Ishikawa (cell line): Measurements from ENCODE around the gene MOCS1.

Experiments
- CEBPB ChIP-seq: IDR thresholded peaks from 2 replicates; pipeline ENCODE4 v1.6.1; 2012
- CREB1 ChIP-seq: IDR thresholded peaks from 2 replicates; pipeline ENCODE4 v1.6.1; 2012; ENCODE audit warnings: low read depth
- EGR1 ChIP-seq: IDR thresholded peaks from 2 replicates; pipeline ENCODE4 v1.6.1; 2012
- EP300 ChIP-seq: IDR thresholded peaks from 2 replicates; pipeline ENCODE4 v1.6.1; 2012; ENCODE audit warnings: borderline replicate concordance
- FOXM1 ChIP-seq: IDR thresholded peaks from 2 replicates; pipeline ENCODE4 v1.6.1; 2012; ENCODE audit warnings: low read depth, borderline replicate concordance
- NFIC ChIP-seq: IDR thresholded peaks from 2 replicates; pipeline ENCODE4 v1.6.1; 2012
- RAD21 ChIP-seq: IDR thresholded peaks from 2 replicates; pipeline ENCODE4 v1.6.1; 2012; ENCODE audit warnings: low read depth
- REST ChIP-seq: IDR thresholded peaks from 2 replicates; pipeline ENCODE4 v1.6.1; 2012; ENCODE audit warnings: low read depth, mild to moderate bottlenecking
- TAF1 ChIP-seq: IDR thresholded peaks from 2 replicates; pipeline ENCODE4 v1.6.1; 2012; ENCODE audit warnings: low read depth, mild to moderate bottlenecking
- TCF12 ChIP-seq: IDR thresholded peaks from 2 replicates; pipeline ENCODE4 v1.6.1; 2012; ENCODE audit warnings: low read depth
- USF1 ChIP-seq: IDR thresholded peaks from 2 replicates; pipeline ENCODE4 v1.6.1; 2012
- YY1 ChIP-seq: IDR thresholded peaks from 2 replicates; pipeline ENCODE4 v1.6.1; 2012; ENCODE audit warnings: low read depth
- ZBTB7A ChIP-seq: IDR thresholded peaks from 2 replicates; pipeline ENCODE4 v1.6.1; 2012; ENCODE audit warnings: low read depth
- TF ChIP-seq, protein P1 (sequence below): IDR thresholded peaks from 2 replicates; pipeline ENCODE4 v1.6.1; 2012

- TF ChIP-seq, protein P1, sequence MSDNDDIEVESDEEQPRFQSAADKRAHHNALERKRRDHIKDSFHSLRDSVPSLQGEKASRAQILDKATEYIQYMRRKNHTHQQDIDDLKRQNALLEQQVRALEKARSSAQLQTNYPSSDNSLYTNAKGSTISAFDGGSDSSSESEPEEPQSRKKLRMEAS = no peak
- no peak for TF ChIP-seq TCF12
- TF ChIP-seq CEBPB = no peak
- no peak for TF ChIP-seq YY1
- TF ChIP-seq NFIC = no peak
- TF ChIP-seq EGR1 = no peak
- no peak for TF ChIP-seq USF1
- no peak for TF ChIP-seq CREB1
- no peak for TF ChIP-seq REST
- no peak for TF ChIP-seq EP300
- TF ChIP-seq ZBTB7A = no peak
- TF ChIP-seq TAF1 = no peak
- TF ChIP-seq FOXM1 = no peak
- no peak for TF ChIP-seq RAD21
These were observed 22.6 kb downstream of the MOCS1 start for GRCh38 chr6:39911513-39912125.
